Raji (cell line): ENCODE results near the gene REC114.

Experiments used
- POLR2A ChIP-seq: IDR thresholded peaks from 2 replicates; pipeline ENCODE4 v1.6.1; 2011; ENCODE audit warnings: low read depth, low read length, control low read depth; ENCODE audit not compliant: insufficient read depth

REC114 gene

GRCh38 chr15:73567020-73567419 lies 124.1 kb downstream of the REC114 start:
- no peak for TF ChIP-seq POLR2A

- TF ChIP-seq POLR2A: no peak
Measured at GRCh38 chr15:73568564-73569280, 125.8 kb downstream of the REC114 start.

- TF ChIP-seq POLR2A: no peak
Measured at GRCh38 chr15:73569361-73569760, 126.4 kb downstream of the REC114 start.

GRCh38 chr15:73570355-73571032 lies 127.5 kb downstream of the REC114 start:
- no peak for TF ChIP-seq POLR2A

- TF ChIP-seq POLR2A: no peak
Measured at GRCh38 chr15:73571346-73571745, 128.4 kb downstream of the REC114 start.

GRCh38 chr15:73572296-73572695 lies 129.3 kb downstream of the REC114 start:
- no peak for TF ChIP-seq POLR2A

- no peak for TF ChIP-seq POLR2A
Measured at GRCh38 chr15:73573037-73573436, 130.1 kb downstream of the REC114 start.

- no peak for TF ChIP-seq POLR2A
Measured at GRCh38 chr15:73573572-73573971, 130.6 kb downstream of the REC114 start.

GRCh38 chr15:73575636-73576247 lies 132.8 kb downstream of the REC114 start:
- TF ChIP-seq POLR2A: no peak

- no peak for TF ChIP-seq POLR2A
Measured at GRCh38 chr15:73578026-73578425, 135.1 kb downstream of the REC114 start.

- TF ChIP-seq POLR2A: no peak
Measured at GRCh38 chr15:73582851-73583379, 140.0 kb downstream of the REC114 start.

- no peak for TF ChIP-seq POLR2A
Measured at GRCh38 chr15:73583544-73583943, 140.6 kb downstream of the REC114 start.

- TF ChIP-seq POLR2A: no peak
Measured at GRCh38 chr15:73584699-73585420, 141.9 kb downstream of the REC114 start.

- TF ChIP-seq POLR2A: no peak
Measured at GRCh38 chr15:73585871-73586654, 143.1 kb downstream of the REC114 start.
